ENCODE results near the gene FHOD3.

DNA sequence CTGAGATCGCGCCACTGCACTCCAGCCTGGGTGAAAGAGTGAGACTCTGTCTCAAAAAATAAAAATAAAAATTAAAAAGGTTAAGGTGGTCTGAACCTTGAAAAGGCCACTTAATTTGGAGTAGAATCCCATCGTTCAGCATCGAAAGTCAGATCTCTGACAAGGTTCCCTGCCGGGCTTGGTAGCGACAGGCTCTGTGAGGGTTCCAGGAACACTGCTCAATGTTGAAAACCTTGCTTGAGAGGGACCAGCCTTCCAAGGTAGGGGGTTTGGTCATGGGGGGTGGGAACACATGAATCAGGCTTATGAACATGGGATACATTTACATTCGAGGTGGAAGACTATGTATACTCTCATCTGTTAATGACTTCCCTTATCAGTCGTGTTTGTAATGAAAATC is 232.2 kb downstream of the FHOD3 start:
- TF ChIP-seq, protein P1, sequence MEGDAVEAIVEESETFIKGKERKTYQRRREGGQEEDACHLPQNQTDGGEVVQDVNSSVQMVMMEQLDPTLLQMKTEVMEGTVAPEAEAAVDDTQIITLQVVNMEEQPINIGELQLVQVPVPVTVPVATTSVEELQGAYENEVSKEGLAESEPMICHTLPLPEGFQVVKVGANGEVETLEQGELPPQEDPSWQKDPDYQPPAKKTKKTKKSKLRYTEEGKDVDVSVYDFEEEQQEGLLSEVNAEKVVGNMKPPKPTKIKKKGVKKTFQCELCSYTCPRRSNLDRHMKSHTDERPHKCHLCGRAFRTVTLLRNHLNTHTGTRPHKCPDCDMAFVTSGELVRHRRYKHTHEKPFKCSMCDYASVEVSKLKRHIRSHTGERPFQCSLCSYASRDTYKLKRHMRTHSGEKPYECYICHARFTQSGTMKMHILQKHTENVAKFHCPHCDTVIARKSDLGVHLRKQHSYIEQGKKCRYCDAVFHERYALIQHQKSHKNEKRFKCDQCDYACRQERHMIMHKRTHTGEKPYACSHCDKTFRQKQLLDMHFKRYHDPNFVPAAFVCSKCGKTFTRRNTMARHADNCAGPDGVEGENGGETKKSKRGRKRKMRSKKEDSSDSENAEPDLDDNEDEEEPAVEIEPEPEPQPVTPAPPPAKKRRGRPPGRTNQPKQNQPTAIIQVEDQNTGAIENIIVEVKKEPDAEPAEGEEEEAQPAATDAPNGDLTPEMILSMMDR (conservative IDR thresholded peaks at IDR 0.05; ENCODE audit: low read depth, low read length), result no peak
- TF ChIP-seq POLR2A (IDR thresholded peaks at IDR 0.05; ENCODE audit: low read depth, low read length), result no peak
- no peak for TF ChIP-seq MAFK (IDR thresholded peaks at IDR 0.05; ENCODE audit: low read depth, low read length)
- no peak for TF ChIP-seq RAD21 (IDR thresholded peaks at IDR 0.05; ENCODE audit: low read length)
- TF ChIP-seq CHD1 (IDR thresholded peaks at IDR 0.05; ENCODE audit: low read depth, low read length), result no peak
- no peak for TF ChIP-seq RCOR1 (IDR thresholded peaks at IDR 0.05; ENCODE audit: insufficient replicate concordance, low read length)
- TF ChIP-seq BHLHE40 (IDR thresholded peaks at IDR 0.05; ENCODE audit: low read depth, low read length), result no peak
- TF ChIP-seq, protein P2, sequence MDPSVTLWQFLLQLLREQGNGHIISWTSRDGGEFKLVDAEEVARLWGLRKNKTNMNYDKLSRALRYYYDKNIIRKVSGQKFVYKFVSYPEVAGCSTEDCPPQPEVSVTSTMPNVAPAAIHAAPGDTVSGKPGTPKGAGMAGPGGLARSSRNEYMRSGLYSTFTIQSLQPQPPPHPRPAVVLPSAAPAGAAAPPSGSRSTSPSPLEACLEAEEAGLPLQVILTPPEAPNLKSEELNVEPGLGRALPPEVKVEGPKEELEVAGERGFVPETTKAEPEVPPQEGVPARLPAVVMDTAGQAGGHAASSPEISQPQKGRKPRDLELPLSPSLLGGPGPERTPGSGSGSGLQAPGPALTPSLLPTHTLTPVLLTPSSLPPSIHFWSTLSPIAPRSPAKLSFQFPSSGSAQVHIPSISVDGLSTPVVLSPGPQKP (IDR thresholded peaks at IDR 0.05; ENCODE audit: borderline replicate concordance, low read depth, low read length), result no peak
- TF ChIP-seq FOS (IDR thresholded peaks at IDR 0.05; ENCODE audit: low read depth, low read length), result no peak
- TF ChIP-seq, protein P3, sequence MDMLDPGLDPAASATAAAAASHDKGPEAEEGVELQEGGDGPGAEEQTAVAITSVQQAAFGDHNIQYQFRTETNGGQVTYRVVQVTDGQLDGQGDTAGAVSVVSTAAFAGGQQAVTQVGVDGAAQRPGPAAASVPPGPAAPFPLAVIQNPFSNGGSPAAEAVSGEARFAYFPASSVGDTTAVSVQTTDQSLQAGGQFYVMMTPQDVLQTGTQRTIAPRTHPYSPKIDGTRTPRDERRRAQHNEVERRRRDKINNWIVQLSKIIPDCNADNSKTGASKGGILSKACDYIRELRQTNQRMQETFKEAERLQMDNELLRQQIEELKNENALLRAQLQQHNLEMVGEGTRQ (IDR thresholded peaks at IDR 0.05; ENCODE audit: low read depth, low read length), result no peak
- TF ChIP-seq CEBPB (IDR thresholded peaks at IDR 0.05; ENCODE audit: low read depth, low read length), result no peak
- no peak for TF ChIP-seq MAZ (IDR thresholded peaks at IDR 0.05; ENCODE audit: borderline replicate concordance, low read depth, low read length)

Measured in IMR-90 (cell line).